HepG2 (cell line): ENCODE data around the gene HDAC4. TPM values are rescaled to one million over a fixed set of nuclear protein-coding genes. Genes with fewer than 3 reads are reported as not detected.

Experiments used
- ATAC-seq: fragments of 200-7000 bp; cut with Tn5 transposase; 3 replicates; pipeline ENCODE4 v1.9.1; 2020; ENCODE audit warnings: mild to moderate bottlenecking, moderate library complexity
- BruUV-seq: library from RNA; stranded (reverse); fragments of 400-500 nt; replicated peaks from 2 replicates; lab custom pipeline; 2021; lab: Mats Ljungman, UMichigan
- CTCF ChIA-PET: fragments of 300-600 bp; formaldehyde crosslinking; extraction: SDS; loops from one replicate; lab custom pipeline; 2021; ENCODE audit warnings: low total read pairs, inconsistent platforms, low intra/inter-chr PET ratio; lab: Yijun Ruan, JAX
- POLR2A ChIA-PET: fragments of 350-600 bp; sonication (Branson Sonifier 250); formaldehyde crosslinking; loops from one replicate; lab custom pipeline; 2020; ENCODE audit warnings: antibody characterized with exemption, inconsistent platforms; lab: Yijun Ruan, JAX
- DNase-seq: peaks from one replicate; pipeline ENCODE4 v3.0.0-alpha.2; 2015; ENCODE audit warnings: low spot score
- FAIRE-seq: peaks from 3 replicates; lab custom pipeline; 2011; peaks lifted over from hg19 to GRCh38; lab: Jason Lieb, UNC
- H2AFZ ChIP-seq: one replicate; pipeline ENCODE4 v1.6.1; 2011; ENCODE audit warnings: low read length, inconsistent platforms
- H3K27ac ChIP-seq: fragments of 300-600 bp; 3 replicates; pipeline ENCODE4 v1.8.0; 2011; ENCODE audit warnings: mixed run types, mild to moderate bottlenecking, mixed read lengths, low read length, inconsistent platforms; ENCODE audit not compliant: insufficient read depth; ENCODE audit errors: extremely low read length
- H3K27me3 ChIP-seq, 2 experiments: fragments of 200-600 bp in 1 of 2; 2 replicates in 1 of 2; 3 replicates in 1 of 2; pipeline versions ENCODE4 v1.6.0 to v1.8.0; 2011; ENCODE audit warnings: low read length in 2 of 2, mild to moderate bottlenecking in 2 of 2, moderate library complexity in 2 of 2, inconsistent platforms in 1 of 2; ENCODE audit not compliant: insufficient read depth in 2 of 2, control insufficient read depth in 1 of 2
- H3K36me3 ChIP-seq, 2 experiments: fragments of 200-600 bp in 1 of 2; replicated peaks in 1 of 2; 2 replicates in 1 of 2; 3 replicates in 1 of 2; pipeline versions ENCODE4 v1.5.1 to v1.8.0; 2011; ENCODE audit warnings: low read length in 2 of 2, inconsistent platforms in 1 of 2; ENCODE audit not compliant: insufficient read depth in 2 of 2, control insufficient read depth in 1 of 2
- H3K4me1 ChIP-seq: 2 replicates; pipeline ENCODE4 v1.5.1; 2012; ENCODE audit warnings: low read length, inconsistent platforms; ENCODE audit not compliant: insufficient read depth
- H3K4me2 ChIP-seq: 2 replicates; pipeline ENCODE4 v1.6.0; 2011; ENCODE audit warnings: low read depth, low read length, inconsistent platforms
- H3K4me3 ChIP-seq, 3 experiments: fragments of 200-600 bp in 1 of 3; sonication (generic), shearing (Covaris generic) in 1 of 3; replicated peaks in 1 of 3; 2 replicates each; pipeline ENCODE4 v1.5.1; 2011 to 2016; ENCODE audit warnings: low read length in 3 of 3, inconsistent platforms in 2 of 3, low read depth in 2 of 3, mild to moderate bottlenecking in 2 of 3, control low read depth in 1 of 3, mixed read lengths in 1 of 3; ENCODE audit not compliant: insufficient read depth in 1 of 3
- H3K79me2 ChIP-seq: one replicate; pipeline ENCODE4 v1.6.1; 2011; ENCODE audit warnings: low read length, inconsistent platforms; ENCODE audit not compliant: insufficient read depth
- H3K9ac ChIP-seq: 2 replicates; pipeline ENCODE4 v1.6.0; 2011; ENCODE audit warnings: mild to moderate bottlenecking, low read depth, low read length, inconsistent platforms; ENCODE audit not compliant: insufficient read depth
- H3K9me3 ChIP-seq: 2 replicates; pipeline ENCODE4 v1.5.1; 2012; ENCODE audit warnings: mild to moderate bottlenecking, low read length
- H4K20me1 ChIP-seq: 2 replicates; pipeline ENCODE4 v1.6.0; 2011; ENCODE audit warnings: inconsistent platforms, mild to moderate bottlenecking, low read length, moderate library complexity; ENCODE audit not compliant: insufficient read depth
- HINFP ChIP-seq: sonication (generic); formaldehyde crosslinking; IDR thresholded peaks from 2 replicates; pipeline ENCODE4 v1.4.0; 2020; ENCODE audit warnings: low read depth, mild to moderate bottlenecking, missing genetic modification reagents
- IRF2 ChIP-seq: IDR thresholded peaks from 2 replicates; pipeline ENCODE4 v1.6.1; 2018; ENCODE audit warnings: missing genetic modification reagents, missing compliant biosample characterization
- LCORL ChIP-seq, 2 experiments: fragments of 450-650 bp in 1 of 2; sonication (generic) in 1 of 2; formaldehyde crosslinking in 1 of 2; IDR thresholded peaks; 2 replicates each; pipeline versions ENCODE4 v1.5.0 to v1.6.1; 2017 to 2020; ENCODE audit warnings: antibody characterized with exemption in 1 of 2, missing genetic modification reagents in 1 of 2
- MYNN ChIP-seq: sonication (generic); formaldehyde crosslinking; IDR thresholded peaks from 2 replicates; pipeline ENCODE4 v1.4.0; 2020; ENCODE audit warnings: mild to moderate bottlenecking, low read depth, missing genetic modification reagents
- ZFP36L2 ChIP-seq: sonication (generic); formaldehyde crosslinking; IDR thresholded peaks from 2 replicates; pipeline ENCODE4 v1.4.0; 2020; ENCODE audit warnings: missing genetic modification reagents
- ZFP90 ChIP-seq: sonication (generic); formaldehyde crosslinking; IDR thresholded peaks from 2 replicates; pipeline ENCODE4 v1.8.0; 2022; ENCODE audit warnings: missing genetic modification reagents, mild to moderate bottlenecking, inconsistent platforms, borderline replicate concordance
- WGBS: methylation state at CpG from one replicate; pipeline ENCODE4 v1.1.6; 2017; ENCODE audit warnings: low lambda C conversion rate; 5-methylcytosine and 5-hydroxymethylcytosine counted together
- in situ Hi-C: cut with HindIII; loops from 2 replicates; pipeline ENCODE4 v1.10.0; 2017; ENCODE audit warnings: low pct_unique_long_range_greater_than_20kb; ENCODE audit not compliant: extremely low pct_ligation_motif_present
- intact Hi-C: fragments of 100-400 bp; cut with micrococcal nuclease; formaldehyde crosslinking; loops from one replicate; pipeline ENCODE4 v1.10.0; 2022; ENCODE audit not compliant: unreplicated experiment
- polyA plus RNA-seq, 8 experiments: library from polyadenylated mRNA; depleted of rRNA in 3 of 8; stranded (reverse) in 7 of 8; unstranded in 1 of 8; fragments of >200 nt; fragmentation: Illumina TruSeq in 4 of 8; extraction: Trizol in 4 of 8; gene quantifications; 2 replicates each; pipeline versions ENCODE4 v1.2.1 to v1.2.3, GENCODE V29; 2011 to 2016; ENCODE audit warnings: low read depth in 4 of 8, missing spikeins in 1 of 8, mixed read lengths in 1 of 8; ENCODE audit not compliant: insufficient read depth in 1 of 8
- total RNA-seq, 5 experiments: library from RNA; depleted of rRNA; stranded (reverse); fragments of >200 nt; fragmentation: Illumina TruSeq; extraction: Trizol; gene quantifications; 2 replicates each; pipeline ENCODE4 v1.2.3, GENCODE V29; 2016; ENCODE audit warnings: low read depth in 1 of 5
- TF ChIP-seq, protein P1 (sequence below): sonication (generic); formaldehyde crosslinking; conservative IDR thresholded peaks from 2 replicates; pipeline ENCODE4 v1.8.1; 2023; ENCODE audit warnings: missing genetic modification reagents
- TF ChIP-seq, protein P2 (sequence below): sonication (generic); formaldehyde crosslinking; IDR thresholded peaks from 2 replicates; pipeline ENCODE4 v1.5.0; 2020; ENCODE audit warnings: mild to moderate bottlenecking, missing genetic modification reagents

Gene HDAC4
- total and polyA plus RNA-seq, 2 of the 13 experiments (the other 11 are each of a cell fraction or from before 2014, with no cell fraction given) = 10.1 to 11.5 TPM

DNA sequence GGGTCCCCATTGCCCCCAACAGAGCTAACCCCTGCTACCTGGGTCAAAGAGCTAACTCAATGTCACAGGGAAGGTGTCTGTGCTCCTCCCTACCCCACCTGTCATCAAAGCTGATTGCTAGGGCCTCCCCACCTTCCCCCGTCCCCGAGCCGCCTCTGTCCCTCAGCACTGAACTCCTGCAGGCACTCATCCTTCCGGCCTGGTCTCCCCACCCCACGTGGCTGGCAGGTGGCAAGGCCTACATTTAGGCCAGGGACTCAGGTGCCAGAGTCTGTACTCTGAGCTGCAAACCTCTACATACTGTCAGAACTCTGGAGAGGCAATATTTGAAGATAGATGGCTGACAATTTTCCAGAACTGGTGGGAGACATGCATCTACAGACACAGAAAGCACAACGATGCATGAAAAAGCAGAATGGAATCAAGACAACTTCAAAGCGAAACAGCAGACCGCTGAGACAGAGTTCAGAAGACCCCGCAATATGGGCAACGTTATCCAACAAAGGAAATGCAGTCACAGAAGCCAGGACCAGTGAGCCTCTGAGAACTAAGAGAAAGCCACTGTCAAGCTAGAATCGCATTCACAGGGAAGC lies 195.8 kb downstream of the HDAC4 start:
- intact Hi-C loops = loop anchor here (10.0 kb wide), 1 partner anchor 1780 kb away; no protein-coding TSS in a partner anchor
- CTCF ChIA-PET = no interaction called here
- 78% methylated on average over 11 of the region's 11 CpGs for WGBS
- no peak for FAIRE-seq
- Histone ChIP-seq H3K4me1 (0 out of 2 replicates have a peak, but pooled peaks cover 5% of the 10 kb centered on the region), H3K27me3 (no peaks in the 10 kb centered on the region), H3K9me3 (no peaks in the 10 kb centered on the region), H2AFZ (no peak overlapping the region), H3K79me2 (no peaks in the 10 kb centered on the region), H3K36me3 (no peaks in the 10 kb centered on the region), H3K4me3 (no peak overlapping the region)
- POLR2A ChIA-PET = no interaction called here
- ATAC-seq = no peak
- no peak for DNase-seq
- in situ Hi-C loops = no loop called here
- BruUV-seq = no TSS peak
- no peak for TF ChIP-seq ZFP90
- TF ChIP-seq, protein P1, sequence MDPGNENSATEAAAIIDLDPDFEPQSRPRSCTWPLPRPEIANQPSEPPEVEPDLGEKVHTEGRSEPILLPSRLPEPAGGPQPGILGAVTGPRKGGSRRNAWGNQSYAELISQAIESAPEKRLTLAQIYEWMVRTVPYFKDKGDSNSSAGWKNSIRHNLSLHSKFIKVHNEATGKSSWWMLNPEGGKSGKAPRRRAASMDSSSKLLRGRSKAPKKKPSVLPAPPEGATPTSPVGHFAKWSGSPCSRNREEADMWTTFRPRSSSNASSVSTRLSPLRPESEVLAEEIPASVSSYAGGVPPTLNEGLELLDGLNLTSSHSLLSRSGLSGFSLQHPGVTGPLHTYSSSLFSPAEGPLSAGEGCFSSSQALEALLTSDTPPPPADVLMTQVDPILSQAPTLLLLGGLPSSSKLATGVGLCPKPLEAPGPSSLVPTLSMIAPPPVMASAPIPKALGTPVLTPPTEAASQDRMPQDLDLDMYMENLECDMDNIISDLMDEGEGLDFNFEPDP (CRISPR knock-in tag) = 0 out of 2 replicates have a peak, but pooled peaks have one; percentile 33
- TF ChIP-seq, all 625 proteins: peak for 1
- Histone ChIP-seq H3K27ac (no peak overlapping the region), H3K9ac (no peak overlapping the region), H3K4me2 (no peak overlapping the region), H4K20me1 (no peaks in the 10 kb centered on the region; the same call in 1 of the 2 replicates)

GRCh38 chr2:239204136-239204875 lies 196.5 kb downstream of the HDAC4 start:
- Histone ChIP-seq H3K9me3 (no peaks in the 10 kb centered on the region), H3K4me1 (0 out of 2 replicates have a peak, but pooled peaks cover 5% of the 10 kb centered on the region), H3K4me3 (no peak overlapping the region), H3K27me3 (no peaks in the 10 kb centered on the region), H4K20me1 (no peaks in the 10 kb centered on the region; the same call in 1 of the 2 replicates), H3K9ac (no peak overlapping the region), H3K27ac (no peak overlapping the region), H3K36me3 (no peaks in the 10 kb centered on the region), H2AFZ (no peak overlapping the region), H3K4me2 (no peak overlapping the region), H3K79me2 (no peaks in the 10 kb centered on the region)
- FAIRE-seq = no peak
- ChIA-PET CTCF (no interaction called here), POLR2A (no interaction called here)
- in situ Hi-C loops = no loop called here
- 95% methylated on average over 22 of the region's 28 CpGs for WGBS
- intact Hi-C loops = loop anchor here (10.0 kb wide), 1 partner anchor 1780 kb away; no protein-coding TSS in a partner anchor
- BruUV-seq = no TSS peak
- peak; percentile 23; the same call in 2 of the 3 replicates for ATAC-seq
- no peak for DNase-seq
- TF ChIP-seq MYNN (no peak), IRF2 (CRISPR knock-in tag) (no peak), ZFP36L2 (CRISPR knock-in tag) (no peak), HINFP (no peak), LCORL (IDR thresholded peaks at IDR 0.05) (no peak), LCORL (CRISPR knock-in tag; IDR thresholded peaks at IDR 0.05) (no peak)
- TF ChIP-seq, protein P2, sequence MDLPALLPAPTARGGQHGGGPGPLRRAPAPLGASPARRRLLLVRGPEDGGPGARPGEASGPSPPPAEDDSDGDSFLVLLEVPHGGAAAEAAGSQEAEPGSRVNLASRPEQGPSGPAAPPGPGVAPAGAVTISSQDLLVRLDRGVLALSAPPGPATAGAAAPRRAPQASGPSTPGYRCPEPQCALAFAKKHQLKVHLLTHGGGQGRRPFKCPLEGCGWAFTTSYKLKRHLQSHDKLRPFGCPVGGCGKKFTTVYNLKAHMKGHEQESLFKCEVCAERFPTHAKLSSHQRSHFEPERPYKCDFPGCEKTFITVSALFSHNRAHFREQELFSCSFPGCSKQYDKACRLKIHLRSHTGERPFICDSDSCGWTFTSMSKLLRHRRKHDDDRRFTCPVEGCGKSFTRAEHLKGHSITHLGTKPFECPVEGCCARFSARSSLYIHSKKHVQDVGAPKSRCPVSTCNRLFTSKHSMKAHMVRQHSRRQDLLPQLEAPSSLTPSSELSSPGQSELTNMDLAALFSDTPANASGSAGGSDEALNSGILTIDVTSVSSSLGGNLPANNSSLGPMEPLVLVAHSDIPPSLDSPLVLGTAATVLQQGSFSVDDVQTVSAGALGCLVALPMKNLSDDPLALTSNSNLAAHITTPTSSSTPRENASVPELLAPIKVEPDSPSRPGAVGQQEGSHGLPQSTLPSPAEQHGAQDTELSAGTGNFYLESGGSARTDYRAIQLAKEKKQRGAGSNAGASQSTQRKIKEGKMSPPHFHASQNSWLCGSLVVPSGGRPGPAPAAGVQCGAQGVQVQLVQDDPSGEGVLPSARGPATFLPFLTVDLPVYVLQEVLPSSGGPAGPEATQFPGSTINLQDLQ (CRISPR knock-in tag) = no peak
